Measurements from ENCODE around the gene PLPPR4.

DNA sequence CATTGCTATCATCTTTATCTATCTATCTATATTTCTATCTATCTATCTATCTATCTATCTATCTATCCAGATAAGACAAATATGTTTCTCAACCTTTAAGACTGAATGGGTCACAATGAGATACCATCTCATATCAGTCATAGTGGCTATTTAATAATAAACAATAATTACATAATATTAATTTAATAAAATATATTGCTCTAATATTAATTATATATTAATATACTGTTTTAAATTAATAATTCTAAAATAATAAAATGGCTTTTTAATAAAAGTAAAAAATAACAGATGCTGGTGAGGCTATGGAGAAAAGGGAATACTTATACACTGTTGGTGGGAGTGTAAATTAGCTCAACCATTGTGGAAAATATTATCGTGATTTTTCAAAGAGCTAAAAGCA is 13.0 kb upstream of the PLPPR4 start:
- TF ChIP-seq, protein P1, sequence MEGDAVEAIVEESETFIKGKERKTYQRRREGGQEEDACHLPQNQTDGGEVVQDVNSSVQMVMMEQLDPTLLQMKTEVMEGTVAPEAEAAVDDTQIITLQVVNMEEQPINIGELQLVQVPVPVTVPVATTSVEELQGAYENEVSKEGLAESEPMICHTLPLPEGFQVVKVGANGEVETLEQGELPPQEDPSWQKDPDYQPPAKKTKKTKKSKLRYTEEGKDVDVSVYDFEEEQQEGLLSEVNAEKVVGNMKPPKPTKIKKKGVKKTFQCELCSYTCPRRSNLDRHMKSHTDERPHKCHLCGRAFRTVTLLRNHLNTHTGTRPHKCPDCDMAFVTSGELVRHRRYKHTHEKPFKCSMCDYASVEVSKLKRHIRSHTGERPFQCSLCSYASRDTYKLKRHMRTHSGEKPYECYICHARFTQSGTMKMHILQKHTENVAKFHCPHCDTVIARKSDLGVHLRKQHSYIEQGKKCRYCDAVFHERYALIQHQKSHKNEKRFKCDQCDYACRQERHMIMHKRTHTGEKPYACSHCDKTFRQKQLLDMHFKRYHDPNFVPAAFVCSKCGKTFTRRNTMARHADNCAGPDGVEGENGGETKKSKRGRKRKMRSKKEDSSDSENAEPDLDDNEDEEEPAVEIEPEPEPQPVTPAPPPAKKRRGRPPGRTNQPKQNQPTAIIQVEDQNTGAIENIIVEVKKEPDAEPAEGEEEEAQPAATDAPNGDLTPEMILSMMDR (IDR thresholded peaks at IDR 0.05; ENCODE audit: low read depth, low read length, poor library complexity, severe bottlenecking) = no peak
- TF ChIP-seq EZH2phosphoT487 (IDR thresholded peaks at IDR 0.05; ENCODE audit: borderline replicate concordance, low read length) = no peak

All from DOHH2 (cell line).